Measurements from ENCODE around the gene KIAA1755. TPM values are rescaled to one million over a fixed set of nuclear protein-coding genes. Genes with fewer than 3 reads are reported as not detected.

KIAA1755 gene
- total and polyA plus RNA-seq, 7 donors = 1.2 to 39.1 (median 11.6) TPM; not detected in 1

GRCh38 chr20:38216201-38216600 is 44.3 kb downstream of the KIAA1755 start:
- no peaks in the 10 kb centered on the region for H3K9me3 ChIP-seq
- DNase-seq = peak; percentile 60
- no peak overlapping the region for H3K27ac ChIP-seq
- H3K4me1 ChIP-seq = peaks cover 0 to 22% (median 10%) of the 10 kb centered on the region in 4 donors
- intact Hi-C loops (cut with DNase I) = no loop called here
- no peaks in the 10 kb centered on the region for H3K36me3 ChIP-seq
- no peak overlapping the region for H3K4me3 ChIP-seq
- 77 to 83% methylated on average over 6 of the region's 6 CpGs for WGBS, 2 donors
- TF ChIP-seq, protein P1, sequence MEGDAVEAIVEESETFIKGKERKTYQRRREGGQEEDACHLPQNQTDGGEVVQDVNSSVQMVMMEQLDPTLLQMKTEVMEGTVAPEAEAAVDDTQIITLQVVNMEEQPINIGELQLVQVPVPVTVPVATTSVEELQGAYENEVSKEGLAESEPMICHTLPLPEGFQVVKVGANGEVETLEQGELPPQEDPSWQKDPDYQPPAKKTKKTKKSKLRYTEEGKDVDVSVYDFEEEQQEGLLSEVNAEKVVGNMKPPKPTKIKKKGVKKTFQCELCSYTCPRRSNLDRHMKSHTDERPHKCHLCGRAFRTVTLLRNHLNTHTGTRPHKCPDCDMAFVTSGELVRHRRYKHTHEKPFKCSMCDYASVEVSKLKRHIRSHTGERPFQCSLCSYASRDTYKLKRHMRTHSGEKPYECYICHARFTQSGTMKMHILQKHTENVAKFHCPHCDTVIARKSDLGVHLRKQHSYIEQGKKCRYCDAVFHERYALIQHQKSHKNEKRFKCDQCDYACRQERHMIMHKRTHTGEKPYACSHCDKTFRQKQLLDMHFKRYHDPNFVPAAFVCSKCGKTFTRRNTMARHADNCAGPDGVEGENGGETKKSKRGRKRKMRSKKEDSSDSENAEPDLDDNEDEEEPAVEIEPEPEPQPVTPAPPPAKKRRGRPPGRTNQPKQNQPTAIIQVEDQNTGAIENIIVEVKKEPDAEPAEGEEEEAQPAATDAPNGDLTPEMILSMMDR (IDR thresholded peaks at IDR 0.05) = no peak
- no peak for TF ChIP-seq POLR2A (IDR thresholded peaks at IDR 0.05)
- H3K27me3 ChIP-seq = no peaks in the 10 kb centered on the region

DNA sequence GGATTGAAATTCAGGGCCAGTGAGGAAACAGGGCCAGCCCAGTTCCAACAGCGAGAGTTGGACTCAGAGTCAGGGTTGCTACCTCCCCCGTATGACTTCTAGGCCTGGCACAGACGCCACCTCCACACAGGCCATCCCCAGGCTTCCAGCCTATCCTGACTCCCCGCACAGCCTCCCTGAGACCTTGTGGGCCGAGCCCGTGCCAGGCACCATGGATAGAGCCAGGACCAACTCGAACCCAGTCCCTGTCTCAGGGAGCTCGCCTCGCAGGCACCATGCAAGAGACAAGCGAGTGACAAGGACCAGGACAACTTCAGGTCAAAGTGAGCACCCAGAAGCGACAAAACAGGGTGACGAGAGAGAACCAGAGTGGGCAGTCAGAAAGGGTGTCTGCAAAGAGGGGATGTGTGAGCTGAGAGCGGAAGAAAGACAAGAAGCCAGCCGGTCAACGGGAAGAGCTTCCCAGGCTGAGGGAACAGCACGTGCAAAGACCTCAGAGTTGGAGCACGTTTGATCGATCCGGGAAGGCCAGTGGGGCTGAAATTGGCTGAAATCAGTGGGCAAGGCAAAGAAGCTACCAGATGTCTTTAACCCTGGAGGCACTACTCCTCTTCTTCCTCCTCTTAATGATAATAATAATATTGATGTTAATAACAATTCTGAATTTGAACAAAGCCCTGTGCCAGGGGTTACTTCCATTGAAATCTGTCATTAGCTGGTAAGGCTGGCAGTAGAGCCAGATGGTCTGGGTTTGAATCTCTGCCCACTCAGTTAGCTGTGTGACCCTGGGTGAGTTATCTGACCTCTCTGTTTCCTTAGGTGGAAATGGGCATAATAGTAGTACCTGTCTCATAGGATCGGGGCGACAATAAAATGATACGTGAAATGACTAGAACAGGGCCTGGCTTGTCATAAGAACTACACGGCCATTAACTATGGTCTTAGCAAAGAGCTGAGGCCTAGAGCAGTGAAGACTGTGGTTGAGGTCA is 45.0 kb downstream of the KIAA1755 start:
- TF ChIP-seq POLR2AphosphoS5 (IDR thresholded peaks at IDR 0.05) (no peak), POLR2A (IDR thresholded peaks at IDR 0.05) (no peak), EP300 (IDR thresholded peaks at IDR 0.05) (no peak)
- TF ChIP-seq, protein P1 (IDR thresholded peaks at IDR 0.05) = no peak
- Histone ChIP-seq H3K4me1 (peaks cover 0 to 20% (median 10%) of the 10 kb centered on the region in 4 donors), H3K27me3 (no peaks in the 10 kb centered on the region), H3K27ac (no peak overlapping the region), H3K36me3 (no peaks in the 10 kb centered on the region), H3K4me3 (no peak overlapping the region), H3K9me3 (no peaks in the 10 kb centered on the region)
- intact Hi-C loops (cut with DNase I) = no loop called here
- peak; percentile 53 for DNase-seq
- WGBS, 2 donors = 81 to 85% methylated on average over 23 of the region's 23 CpGs

GRCh38 chr20:38214256-38215193 is 46.0 kb downstream of the KIAA1755 start:
- no peaks in the 10 kb centered on the region for H3K36me3 ChIP-seq
- no peaks in the 10 kb centered on the region for H3K27me3 ChIP-seq
- WGBS, 2 donors = 61 to 67% methylated on average over 19 of the region's 19 CpGs
- H3K9me3 ChIP-seq = no peaks in the 10 kb centered on the region
- intact Hi-C loops (cut with DNase I) = no loop called here
- H3K4me1 ChIP-seq = peaks cover 0 to 20% (median 10%) of the 10 kb centered on the region in 4 donors
- DNase-seq = peak; percentile 59
- H3K27ac ChIP-seq = no peak overlapping the region
- no peak overlapping the region for H3K4me3 ChIP-seq
- TF ChIP-seq, protein P1 (IDR thresholded peaks at IDR 0.05) = no peak
- TF ChIP-seq POLR2A (IDR thresholded peaks at IDR 0.05) = no peak
- no peak for TF ChIP-seq POLR2AphosphoS5 (IDR thresholded peaks at IDR 0.05)
- no peak for TF ChIP-seq EP300 (IDR thresholded peaks at IDR 0.05)

DNA sequence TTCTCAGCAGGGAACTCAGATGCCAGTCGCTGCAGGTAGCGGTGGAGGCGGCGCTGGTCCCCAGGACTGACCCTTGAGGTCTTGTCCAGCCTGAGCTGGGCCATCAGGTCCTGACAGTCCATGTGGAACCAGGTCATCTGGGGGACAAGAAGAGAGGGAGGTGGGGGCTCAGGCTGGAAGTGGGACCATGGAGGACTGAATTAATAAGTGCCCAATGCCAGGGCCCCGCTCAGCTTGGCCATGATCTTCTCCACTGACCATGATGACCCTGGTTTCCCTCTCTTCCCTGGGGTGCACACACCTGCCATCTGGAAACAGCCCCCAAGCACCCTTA is 47.0 kb downstream of the KIAA1755 start:
- no peak for DNase-seq
- Histone ChIP-seq H3K4me3 (no peak overlapping the region), H3K27me3 (no peaks in the 10 kb centered on the region), H3K27ac (no peak overlapping the region), H3K9me3 (no peaks in the 10 kb centered on the region), H3K36me3 (no peaks in the 10 kb centered on the region), H3K4me1 (peaks cover 0 to 20% (median 10%) of the 10 kb centered on the region in 4 donors)
- intact Hi-C loops (cut with DNase I) = no loop called here
- 95 to 96% methylated on average over 5 of the region's 5 CpGs for WGBS, 2 donors
- TF ChIP-seq POLR2AphosphoS5 (IDR thresholded peaks at IDR 0.05) = no peak
- no peak for TF ChIP-seq EP300 (IDR thresholded peaks at IDR 0.05)
- TF ChIP-seq POLR2A (IDR thresholded peaks at IDR 0.05) = no peak
- TF ChIP-seq, protein P1 (IDR thresholded peaks at IDR 0.05) = no peak
